GM19452 (cell line): Measurements from ENCODE around the gene CBLB.

ENCODE experiments used
- ATAC-seq: cut with Tn5 transposase; IDR thresholded peaks from one replicate; pipeline ENCODE4 v1.9.1; 2021; ENCODE audit not compliant: unreplicated experiment

Gene CBLB

GRCh38 chr3:105868742-105869530, at the start of gene CBLB:
TSS of gene CBLB (minus strand) at chr3:105869012. CDS start at chr3:105867577, 1,435 bp downstream.
- ATAC-seq: peak; percentile 83

- no peak for ATAC-seq
These were observed 48.0 kb upstream of the CBLB start for GRCh38 chr3:105916767-105917166.

- ATAC-seq: no peak
These were observed 46.7 kb upstream of the CBLB start for GRCh38 chr3:105915524-105915923.

DNA sequence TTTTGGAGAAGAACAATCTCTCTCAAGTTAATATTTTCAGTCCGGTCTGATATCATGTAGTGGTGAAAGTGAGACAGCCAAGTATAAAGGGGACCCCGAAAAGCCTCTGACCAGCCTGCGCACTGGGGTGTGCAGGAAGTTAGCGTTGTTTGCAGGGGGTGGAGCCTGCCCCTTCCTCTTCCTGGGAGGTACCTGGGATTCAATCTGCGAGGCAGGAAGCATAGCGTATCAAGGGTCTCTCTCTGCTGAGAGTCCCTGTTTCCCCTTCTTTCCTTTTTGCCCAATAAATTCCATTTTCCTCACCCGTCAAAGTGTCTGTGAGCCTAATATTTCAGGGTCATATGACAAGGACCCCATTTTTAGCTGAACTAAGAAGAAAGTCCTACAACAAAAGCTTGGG, 44.8 kb upstream of the CBLB start:
- ATAC-seq: no peak

DNA sequence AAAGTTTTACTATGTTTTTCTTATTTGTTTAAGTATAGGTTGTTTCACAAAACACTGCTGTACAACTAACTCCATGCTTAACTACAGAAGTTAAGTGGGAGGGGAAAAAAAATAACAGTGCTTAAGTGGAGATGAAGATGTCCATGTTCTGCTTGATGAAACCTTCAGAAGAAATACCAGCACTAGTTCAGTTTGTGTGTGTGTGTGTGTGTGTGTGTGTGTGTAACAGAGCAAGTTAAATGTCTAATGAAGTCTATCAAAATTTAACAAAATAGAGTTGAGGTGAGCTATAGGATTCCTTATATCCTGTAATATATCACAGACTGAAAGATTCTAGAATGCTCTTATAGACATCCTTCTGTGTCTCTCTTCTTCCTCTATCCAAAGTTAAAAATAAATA, 44.1 kb upstream of the CBLB start:
- ATAC-seq: no peak

DNA sequence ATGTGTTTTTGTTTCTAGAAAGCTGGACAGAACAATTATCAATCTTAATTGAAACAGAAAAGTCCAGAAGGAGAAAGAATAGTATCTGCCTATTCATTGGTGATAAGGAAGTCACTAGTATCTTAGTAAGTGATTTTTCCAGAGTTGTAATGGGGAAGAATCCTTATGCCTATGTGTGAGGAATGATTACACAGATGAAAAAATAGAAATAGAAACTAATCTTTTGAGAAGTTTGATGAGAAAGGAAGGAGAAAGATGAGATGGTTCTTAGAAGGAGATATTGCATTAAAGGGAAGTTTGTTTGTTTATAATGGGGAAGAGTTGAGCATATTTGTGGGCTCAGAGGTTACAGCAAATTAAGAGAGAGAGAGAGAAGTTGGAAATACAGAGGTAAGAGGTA, 42.7 kb upstream of the CBLB start:
- no peak for ATAC-seq

DNA sequence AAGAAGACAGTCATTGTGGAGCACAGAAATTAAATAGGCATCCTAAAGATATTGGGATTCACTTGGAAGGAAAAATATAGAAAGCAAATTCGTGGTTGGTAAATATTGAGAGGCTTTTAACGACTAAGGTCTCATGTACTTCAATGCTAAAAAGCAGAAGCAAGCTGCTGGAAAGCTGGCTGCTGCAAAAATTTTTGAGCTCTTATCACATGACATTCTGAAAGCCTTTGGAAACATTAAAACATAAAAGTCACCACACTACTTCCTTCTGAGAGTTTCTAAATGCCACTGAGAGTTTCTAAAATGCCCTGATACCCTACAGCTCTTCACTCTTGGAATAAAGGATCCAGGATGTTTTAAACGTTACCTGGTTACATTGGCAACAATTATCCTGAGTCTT, 39.0 kb upstream of the CBLB start:
- ATAC-seq: no peak

GRCh38 chr3:105906836-105907235, 38.0 kb upstream of the CBLB start:
- ATAC-seq: no peak

DNA sequence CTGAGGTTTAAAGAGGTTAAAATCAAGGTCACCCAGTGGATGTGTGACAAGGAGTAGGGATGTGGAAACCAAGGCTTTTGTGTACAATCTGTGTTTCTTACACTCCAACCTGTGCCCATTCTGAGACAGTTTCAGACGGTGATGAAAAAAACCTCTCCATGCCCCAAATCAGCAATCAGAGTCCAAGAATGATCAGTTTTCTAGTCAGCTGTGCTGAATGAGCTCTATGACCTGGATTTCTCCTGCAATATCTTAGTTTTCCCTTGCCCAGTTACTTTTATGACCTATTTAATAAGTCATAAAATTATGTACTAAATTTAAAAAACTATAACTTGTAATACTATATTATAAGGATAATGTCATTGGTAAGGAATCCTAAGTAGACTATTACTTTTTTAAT, 37.5 kb upstream of the CBLB start:
- no peak for ATAC-seq

DNA sequence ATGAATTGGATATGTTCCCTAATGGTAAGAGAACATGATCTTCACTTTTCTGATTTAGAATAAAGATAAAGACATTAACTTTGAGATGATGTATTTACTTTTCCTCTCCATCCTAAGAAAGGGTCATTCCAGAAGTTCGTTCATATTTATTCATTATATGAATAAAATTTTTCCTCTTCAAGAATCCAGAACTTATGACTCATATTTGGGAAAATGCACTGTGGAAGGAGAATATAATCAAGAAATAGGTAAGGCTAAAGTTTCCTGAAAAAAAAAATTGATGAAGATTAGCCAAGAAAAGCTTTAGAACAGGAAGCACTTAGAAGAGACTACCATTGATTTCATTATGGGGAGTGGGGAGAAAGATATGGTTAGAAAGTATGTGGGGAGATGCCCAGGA, 36.5 kb upstream of the CBLB start:
- ATAC-seq: no peak

DNA sequence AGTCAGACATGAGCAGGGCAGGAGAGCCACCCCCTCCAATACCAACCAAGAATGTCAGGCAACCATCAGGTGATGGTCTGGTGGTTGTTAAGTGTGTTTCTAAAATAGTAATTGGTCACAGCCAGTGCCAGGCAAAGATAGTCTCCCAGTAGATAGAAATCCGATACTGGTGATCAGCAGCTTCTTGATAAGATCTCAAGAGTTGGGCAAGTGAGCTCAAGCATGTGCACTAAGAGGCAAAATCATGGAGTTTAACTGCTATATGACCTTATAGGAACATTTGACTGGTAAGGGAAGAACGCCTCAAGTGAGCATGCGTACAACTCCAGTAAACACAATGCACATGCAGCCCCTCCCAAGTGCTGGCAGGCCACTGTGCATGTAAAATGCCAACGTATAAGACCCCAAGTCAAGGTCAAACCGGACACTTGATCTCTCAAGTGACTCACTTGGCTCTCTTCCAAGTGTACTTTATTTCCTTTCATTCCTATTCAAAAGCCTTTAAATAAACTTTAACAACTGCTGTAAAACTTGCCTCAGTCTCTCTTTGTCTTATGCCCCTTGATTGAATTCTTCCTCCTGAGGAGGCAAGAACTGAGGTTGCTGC, 36.0 kb upstream of the CBLB start:
- no peak for ATAC-seq

DNA sequence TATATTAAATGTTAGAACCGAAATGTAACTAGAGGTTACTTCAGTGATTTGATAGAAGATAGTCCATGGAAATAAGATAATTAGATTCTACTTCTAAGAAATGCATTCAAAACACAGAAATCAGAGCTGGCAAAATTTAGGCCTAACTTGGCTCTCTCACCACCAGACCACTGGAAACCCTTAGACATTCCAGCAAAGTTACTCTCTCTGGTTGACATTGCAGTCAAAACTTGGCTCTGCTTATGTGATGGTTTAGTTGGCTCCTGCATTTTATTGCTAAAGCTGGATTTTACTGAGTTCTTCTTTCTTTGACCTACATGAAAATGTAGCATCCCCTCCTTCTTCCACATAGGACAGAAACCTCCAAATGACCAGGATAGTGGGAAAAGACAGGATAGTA, 35.4 kb upstream of the CBLB start:
- ATAC-seq: no peak

GRCh38 chr3:105899516-105899915, 30.7 kb upstream of the CBLB start:
- ATAC-seq: no peak

GRCh38 chr3:105891101-105891500, 22.3 kb upstream of the CBLB start:
- no peak for ATAC-seq

DNA sequence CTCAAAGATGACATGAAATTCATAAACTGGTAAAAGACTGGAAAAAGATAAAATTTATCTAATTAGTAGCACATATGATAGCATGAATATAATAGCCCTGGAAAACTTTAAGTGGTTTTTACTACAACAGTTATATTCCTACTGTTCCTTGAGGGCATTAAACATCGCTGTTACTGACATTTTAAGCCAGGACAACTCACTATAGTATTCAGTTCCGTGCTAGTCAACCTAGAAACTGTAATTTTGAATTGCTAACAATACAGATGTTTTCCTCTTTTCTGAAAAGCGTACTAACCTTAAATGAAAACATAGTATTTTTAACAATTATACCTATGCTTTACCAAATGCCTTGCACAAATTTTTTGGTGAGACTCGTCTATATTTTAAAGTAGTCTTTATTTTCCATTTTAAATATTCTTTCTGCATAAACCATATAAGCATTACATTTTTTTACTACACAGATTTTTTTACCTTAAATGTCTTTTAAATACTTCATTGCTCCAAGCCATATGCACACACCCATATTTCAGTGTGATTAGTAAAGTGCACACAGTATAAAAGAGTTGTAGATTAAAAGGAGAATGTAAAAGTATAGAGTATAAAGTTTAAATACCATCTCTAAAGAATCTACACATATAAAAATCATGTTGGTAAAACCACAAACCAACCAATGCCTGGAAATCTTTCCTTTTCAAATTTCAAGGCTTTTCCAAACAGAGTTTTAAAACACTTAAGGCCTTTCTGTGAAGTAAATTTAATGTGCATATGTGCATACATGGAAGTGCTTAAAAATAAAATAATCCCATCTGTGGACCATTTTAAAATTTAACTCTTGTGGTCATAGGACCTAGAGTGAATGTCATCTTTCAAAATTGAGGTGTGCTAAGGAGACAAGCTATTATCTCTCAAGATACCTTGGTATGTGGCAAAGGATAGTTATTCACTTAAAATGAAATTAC, 20.1 kb upstream of the CBLB start:
- no peak for ATAC-seq

DNA sequence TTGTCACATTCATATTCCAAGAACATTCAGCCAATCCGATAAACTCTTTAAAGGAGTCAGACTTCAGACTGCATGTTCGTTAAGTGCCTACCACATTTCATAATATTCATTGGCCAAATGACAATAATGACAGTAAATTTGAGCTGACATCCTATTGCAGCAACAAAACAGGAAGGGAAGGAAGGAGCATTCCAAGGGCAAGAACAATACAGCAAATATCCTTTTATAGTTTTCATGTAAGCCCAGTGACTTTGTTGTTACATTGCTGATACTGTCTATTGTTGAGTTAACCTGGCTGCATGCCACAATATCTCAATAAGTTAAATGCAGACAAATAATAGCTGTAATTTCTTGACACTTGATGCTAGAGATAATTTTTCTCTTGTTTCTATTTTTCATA, 16.4 kb upstream of the CBLB start:
- ATAC-seq: no peak

DNA sequence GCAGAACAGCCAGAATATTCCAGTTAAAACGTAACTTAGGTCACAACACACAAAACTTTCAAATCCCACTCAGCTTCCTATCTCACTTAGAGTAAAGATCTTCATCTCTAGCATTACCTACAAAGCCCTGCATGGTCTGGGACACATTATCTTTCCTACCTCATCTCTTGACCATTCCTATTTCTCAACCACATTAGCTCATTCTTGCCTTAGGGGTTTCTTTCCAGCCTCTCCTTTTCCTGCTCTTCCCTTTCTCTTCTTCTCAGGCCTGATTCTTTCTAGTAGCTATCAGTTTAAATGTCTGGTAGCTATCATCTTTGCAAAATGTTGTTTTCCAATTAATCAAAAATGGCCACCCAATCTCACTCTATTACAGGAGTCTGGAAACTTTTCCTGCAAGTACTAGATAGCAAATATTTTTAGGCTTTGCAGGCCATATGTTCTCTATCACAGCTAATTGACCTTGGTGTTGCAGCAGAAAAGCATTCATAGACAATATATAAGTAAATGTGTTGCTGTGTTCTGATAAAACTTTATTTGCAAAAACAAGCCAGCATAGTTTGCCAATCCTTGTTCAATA, 15.1 kb upstream of the CBLB start:
- no peak for ATAC-seq

GRCh38 chr3:105880681-105881290, 12.0 kb upstream of the CBLB start:
- no peak for ATAC-seq

DNA sequence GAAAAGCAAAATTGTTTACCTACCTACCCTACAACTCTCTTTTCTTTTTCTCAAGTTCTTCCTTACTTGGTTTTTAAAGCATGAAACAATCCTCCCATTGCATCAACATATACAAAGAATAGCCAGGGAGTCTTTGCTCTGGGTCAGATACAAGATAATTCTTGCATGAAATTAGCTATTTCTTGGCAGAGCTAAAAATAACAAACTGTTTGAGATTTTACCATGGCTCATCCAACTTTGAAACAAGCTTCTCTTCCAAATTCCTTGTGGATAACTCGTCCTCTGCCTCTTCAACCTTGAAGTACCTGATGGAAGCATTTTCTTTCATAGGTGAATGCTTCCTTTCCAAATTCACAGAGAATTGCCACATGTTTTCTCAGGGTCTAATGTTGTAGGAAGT, 9.2 kb upstream of the CBLB start:
- no peak for ATAC-seq

- no peak for ATAC-seq
These were observed 8.6 kb upstream of the CBLB start for GRCh38 chr3:105877336-105877910.
